Left lobe of liver (tissue), 2 donors: Measurements from ENCODE around the gene RPS6KA2. TPM values are rescaled to one million over a fixed set of nuclear protein-coding genes. Genes with fewer than 3 reads are reported as not detected.

Experiments used
- ATAC-seq: fragments of 200-7000 bp; cut with Tn5 transposase; one replicate; pipeline ENCODE4 v1.9.1; 2020; ENCODE audit warnings: mild to moderate bottlenecking, moderate library complexity
- DNase-seq: peaks from one replicate; pipeline ENCODE4 v3.0.0-alpha.2; 2020; ENCODE audit warnings: low spot score
- total RNA-seq: library from RNA; stranded (reverse); gene quantifications from one replicate; pipeline ENCODE4 v1.2.1, GENCODE V29; 2021
- donor health status: DM: no; HTN: no; CAD: no; lungs with moderate emphysema.
- donor health status: DM: no; HTN: yes; CAD: no.

Gene RPS6KA2
- total RNA-seq, 1 donor from 2014 or later = 12.4 TPM

DNA sequence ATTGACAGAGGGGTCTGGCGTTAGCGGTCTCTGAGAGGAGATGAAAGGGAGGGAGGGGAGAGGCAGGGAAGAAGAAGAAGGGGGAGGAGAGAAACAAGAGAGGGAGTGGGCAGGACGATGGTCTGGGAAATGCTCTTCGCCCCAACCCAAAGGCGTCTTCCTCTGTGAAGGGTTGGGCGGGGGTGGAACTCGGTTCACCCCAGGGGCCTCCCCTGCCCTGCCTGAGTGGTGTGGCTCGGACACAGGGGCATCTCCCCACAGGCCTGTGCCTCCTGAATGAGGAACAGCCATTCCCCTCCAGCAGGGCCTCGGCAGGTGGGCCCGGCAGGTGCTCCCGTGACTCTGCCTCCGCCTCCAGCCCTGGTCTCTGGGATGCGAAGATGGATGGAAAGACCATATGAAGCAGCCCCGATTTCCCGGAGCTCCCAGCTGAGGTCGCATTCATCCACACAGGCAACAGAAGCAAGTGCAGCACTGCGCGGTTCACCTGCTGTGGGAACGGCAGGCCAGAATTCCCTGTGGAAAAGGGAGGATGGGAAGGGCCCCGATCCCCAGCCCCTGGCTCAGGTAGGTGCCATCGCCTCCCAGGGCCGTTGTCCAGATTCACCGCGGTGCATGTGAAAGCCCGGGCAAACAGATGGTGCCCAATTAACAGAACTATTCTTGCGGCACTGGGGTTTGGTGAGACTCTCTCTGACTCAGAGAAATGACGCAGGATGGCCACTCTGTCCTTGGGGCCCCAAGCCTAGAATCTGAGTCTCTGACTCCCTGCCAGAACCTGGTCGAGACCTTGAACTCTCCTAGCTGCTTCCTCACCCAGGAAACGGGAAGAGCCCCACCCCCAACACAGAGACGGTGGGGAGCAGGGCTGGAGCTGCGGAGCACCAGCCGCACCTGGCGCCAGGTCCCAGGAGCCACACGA, 29.4 kb upstream of the RPS6KA2 start:
- ATAC-seq (peak; percentile 56), DNase-seq (no peak)

DNA sequence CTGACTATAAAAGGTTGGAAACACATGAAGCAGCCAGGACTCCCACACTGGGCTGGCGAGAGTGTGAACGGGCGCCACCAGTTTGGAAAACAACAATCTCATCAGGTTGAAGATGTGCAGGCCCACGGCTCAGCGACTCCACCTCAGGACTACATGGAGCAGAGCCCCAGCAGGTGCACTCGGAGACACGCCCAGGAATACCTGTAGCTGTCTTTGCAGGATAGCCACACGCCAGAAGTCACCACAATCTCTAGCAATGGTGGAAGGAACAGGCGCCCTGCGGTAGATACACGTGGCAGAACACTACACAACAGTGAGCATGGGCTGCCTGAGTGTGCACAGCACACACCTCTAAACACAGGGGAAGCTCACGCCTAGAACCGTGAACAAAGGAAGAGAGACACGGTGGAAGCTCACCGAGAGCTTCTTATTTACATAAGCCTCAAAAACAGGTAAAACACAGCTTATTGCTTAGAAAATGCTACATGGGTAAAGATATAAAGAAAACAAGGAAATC, 28.7 kb upstream of the RPS6KA2 start:
- no peak for DNase-seq
- ATAC-seq = no peak

DNA sequence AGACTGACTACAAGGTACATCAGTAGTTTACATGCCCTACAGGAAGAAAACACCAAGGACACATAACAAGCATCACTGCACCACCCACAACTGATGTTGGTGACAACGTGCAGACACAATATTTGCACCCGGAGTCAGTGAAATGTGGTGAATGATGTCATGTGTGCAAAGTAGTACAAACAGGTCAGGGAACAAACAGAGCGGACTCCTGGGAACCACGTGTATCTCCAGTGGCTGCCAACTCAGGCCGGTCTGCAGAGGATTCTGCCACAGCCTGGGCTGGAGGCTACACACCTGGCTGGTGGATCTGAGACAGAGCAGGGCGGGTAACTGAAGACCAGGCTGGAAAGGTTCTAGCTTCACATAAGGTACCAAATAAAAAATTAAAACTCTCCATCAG, 28.2 kb upstream of the RPS6KA2 start:
- DNase-seq = no peak
- peak; percentile 73 for ATAC-seq

DNA sequence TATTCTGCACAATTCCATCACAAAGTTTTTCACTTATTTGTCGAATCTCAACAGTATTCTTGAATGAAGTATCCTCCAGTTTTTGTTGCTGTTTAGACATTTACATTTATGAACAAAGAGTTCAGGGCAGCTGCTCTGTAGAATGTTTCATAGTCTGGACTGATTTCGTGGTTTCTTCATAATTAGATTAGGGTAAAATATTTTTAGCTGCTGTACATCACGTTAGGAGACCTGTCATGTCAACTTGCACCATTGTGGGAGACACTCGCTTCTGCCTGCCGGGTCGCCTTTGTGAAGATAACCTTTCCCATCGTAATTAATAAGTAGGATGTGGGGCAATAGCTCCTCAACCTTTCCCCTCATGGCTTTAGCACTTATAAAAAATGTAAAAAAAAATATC, 27.5 kb upstream of the RPS6KA2 start:
- DNase-seq (no peak), ATAC-seq (no peak)

DNA sequence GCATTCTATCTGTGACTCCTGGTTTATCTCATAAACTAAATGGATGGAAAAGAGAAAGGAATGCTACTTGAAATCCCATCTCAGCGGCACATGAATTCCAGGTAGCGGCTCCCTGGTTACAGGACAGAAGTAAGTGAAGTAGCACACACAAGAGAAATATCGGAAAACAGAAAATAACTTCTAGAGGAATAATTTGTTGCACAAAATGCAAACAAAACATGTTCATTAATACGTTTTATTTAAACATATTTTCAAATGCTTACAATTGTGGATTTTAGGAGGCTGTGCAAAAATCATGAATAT, 26.5 kb upstream of the RPS6KA2 start:
- ATAC-seq = no peak
- DNase-seq = no peak

DNA sequence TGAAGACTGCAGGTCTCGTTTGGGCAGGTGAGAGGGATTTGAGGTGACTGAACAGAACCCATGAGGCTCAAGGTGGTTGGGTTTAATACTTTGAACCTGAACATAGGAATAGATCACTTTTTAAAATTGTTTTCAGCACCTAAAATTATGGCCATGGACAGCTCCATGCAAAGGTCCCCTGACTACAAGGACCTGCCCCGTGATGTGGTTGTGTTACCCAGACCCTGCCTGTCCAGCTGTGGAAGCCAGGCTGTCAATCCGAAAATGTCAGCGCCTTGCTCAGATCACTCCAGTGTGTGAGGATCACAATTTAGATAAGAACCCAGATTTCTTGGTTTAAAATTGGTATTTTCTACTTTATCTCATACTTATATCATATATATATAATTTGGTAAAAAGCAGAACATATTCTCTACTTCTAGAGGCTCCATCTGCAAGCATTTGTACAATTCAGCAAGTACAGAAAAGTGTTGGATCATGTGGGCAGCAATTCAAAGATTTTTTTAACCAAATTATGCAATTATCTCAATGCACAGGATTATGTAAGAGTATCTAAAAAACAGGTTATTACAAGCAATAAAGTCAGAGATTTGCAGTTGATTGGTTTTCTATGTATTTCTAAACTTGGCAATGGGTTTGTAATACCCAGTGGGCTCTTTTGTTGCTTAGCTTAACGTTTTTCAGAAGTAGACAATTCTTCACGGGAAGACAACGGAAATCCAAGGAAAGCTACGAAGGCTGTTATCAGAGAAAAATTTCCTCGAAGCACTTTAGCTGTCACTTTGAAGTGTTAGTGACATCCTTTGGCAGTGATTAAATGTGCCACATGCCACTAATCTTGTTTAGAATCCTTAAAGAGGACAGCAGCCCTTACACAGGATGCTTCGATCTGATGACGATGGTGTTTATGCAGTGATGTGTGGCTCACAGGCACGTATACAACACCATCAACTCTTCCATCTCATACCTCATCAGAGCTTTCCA, 24.1 kb upstream of the RPS6KA2 start:
- no peak for DNase-seq
- ATAC-seq = no peak

DNA sequence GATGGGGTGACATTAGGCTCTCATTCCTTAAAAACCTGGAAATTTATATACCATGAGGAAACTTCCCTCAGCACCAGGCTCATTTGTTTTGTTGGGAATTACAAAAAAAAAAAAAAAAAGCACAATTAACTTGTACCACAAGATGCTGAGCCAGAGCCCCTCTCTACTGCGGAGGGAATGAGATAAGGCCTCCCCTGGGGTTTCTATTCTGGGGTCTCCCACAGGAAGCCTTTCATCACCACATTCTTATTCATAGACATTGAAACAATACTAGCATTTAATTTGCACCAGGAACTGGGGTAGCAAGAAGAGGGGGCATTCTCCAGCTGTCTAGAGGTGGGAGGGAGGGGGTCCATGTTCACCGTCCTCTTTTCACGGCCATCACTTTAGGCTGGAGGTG, 23.0 kb upstream of the RPS6KA2 start:
- ATAC-seq = no peak
- no peak for DNase-seq

DNA sequence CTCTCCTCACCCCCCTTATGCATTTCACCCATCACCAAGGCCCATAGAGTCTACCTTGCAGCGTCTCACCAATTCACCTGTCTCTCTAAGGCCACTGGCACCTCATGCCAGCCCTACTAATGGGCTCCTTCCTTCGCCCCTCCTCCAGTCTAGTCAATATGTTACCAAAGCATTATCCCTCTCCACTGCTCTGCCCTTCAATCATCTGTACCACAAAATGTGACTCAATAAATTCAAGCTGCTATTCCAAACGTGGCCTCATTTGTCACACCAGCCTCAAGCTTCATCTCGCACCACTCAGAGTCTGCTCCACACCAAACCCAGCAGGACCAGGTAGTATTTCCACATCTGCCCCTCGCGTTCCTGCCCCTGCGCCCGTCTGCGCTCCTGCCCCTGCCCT, 21.8 kb upstream of the RPS6KA2 start:
- ATAC-seq (no peak), DNase-seq (no peak)

DNA sequence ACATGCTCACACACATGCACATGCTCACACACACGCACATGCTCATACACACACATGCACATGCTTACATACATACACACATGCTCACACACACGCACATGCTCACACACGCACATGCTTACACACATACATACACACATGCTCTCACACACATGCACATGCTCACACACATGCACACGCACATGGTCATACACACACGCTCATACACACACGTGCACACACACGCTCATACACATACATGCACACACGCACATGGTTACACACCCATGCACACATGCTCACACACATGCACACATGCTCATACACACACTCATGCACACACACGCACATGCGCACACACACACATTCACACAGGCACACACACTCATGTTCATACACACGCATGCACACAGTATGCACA, 20.8 kb upstream of the RPS6KA2 start:
- DNase-seq (no peak), ATAC-seq (no peak)

DNA sequence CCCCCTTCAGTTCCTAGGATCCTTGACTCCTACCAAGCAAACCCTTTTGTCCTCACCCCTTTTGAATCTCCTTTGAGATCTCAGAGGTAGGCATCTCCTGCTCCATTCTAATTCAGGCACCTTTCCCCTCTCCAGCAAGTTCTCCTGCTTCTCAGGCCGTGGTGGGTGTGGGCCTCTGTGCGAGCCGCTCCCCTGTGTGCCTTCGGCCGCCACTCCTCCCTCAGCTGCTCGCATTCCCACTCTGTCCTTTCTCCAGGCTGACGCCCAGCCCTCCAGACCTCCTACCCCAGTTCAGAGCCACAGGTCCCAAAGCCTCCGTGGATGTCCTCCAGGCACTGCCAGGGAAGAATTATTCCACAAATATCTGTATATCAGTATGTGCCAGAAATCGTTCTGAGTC, 19.7 kb upstream of the RPS6KA2 start:
- no peak for ATAC-seq
- DNase-seq = no peak

DNA sequence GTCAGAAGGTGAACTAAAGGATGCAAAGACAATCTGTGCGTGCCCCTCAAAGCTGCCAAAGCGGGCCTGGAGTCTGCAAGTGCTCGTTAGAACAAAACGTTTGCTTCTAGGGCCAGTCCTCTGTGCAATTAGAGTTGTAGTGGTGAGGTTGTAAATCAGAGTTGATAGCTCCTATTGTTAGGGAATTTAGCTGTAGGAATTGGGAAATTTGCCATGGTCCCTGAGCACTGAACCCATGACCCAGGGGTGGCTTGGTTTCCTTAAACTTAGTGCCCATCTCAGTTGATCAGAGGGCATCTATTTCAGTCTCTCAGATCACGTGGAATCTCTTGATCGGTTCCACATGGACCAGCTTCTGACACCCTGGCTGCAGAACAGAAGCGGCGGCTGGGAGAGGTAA, 18.8 kb upstream of the RPS6KA2 start:
- no peak for DNase-seq
- no peak for ATAC-seq

DNA sequence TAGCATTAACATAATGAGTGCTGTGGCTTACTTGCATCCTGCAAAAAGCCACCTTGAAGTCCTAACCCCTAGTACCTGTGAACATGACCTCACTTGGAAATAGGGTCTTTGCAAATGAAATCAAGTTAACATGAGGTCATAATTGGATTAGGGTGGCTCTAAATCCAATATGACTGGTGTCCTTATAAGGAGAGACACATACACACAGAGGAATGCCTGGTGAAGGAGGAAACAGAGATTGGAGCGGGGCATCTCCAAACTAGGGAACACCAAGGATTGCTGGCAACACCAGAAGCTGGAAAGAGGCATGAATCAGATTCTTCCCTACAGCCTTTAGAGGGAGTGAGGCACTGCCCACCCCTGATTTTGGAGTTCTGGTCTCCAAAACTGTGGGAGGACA, 17.6 kb upstream of the RPS6KA2 start:
- DNase-seq (no peak), ATAC-seq (no peak)

DNA sequence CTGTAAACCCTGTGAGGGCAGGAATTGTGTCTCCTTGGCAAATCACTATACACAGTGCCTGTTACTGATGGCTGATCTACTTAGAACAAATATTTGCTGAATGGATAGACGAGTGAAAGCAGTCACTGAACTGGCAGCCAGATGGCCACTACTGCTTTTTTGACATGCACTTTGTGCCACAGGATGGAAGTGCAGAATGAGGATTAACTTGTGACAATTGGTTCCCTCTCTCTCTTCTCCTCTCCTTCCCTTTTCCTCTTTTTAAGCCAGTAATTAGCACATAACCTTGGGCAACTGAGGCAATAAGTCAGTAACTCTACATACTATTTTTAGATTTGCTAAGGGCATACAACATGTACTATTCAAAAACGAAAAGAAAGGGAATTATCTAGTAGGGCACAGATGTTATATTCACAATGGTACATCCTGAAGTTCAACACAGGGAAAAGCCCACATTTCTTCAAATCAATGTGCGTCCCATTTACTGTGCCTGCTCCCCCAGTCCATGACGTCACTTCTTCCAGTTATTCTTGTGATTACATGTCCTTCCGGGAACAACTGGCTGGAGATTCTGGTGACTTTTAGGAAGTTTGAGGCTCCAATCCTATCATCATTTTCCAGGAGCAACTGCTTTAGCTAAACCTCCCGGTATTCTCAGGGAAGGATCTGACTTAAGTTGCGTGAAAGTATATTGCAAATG, 17.0 kb upstream of the RPS6KA2 start:
- no peak for DNase-seq
- no peak for ATAC-seq

DNA sequence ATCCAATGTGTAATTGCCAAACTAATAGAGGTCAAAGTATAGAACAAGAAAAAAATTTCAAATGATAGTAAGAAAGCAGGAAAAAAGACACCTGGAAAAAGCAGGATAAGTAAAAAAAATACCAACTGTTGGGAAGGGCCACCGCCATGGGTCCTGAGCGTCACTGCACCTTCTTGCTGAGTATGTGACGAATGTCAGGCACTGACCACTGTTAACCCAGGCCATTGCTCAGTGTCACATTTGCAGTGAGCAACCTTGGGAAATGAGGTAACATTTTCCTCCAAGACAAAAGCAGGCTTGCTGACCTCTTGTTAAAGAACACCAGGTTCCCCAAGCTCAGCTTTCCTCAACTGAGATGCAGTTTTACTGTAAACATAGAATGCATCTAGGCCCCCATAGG, 15.6 kb upstream of the RPS6KA2 start:
- DNase-seq (no peak), ATAC-seq (no peak)

DNA sequence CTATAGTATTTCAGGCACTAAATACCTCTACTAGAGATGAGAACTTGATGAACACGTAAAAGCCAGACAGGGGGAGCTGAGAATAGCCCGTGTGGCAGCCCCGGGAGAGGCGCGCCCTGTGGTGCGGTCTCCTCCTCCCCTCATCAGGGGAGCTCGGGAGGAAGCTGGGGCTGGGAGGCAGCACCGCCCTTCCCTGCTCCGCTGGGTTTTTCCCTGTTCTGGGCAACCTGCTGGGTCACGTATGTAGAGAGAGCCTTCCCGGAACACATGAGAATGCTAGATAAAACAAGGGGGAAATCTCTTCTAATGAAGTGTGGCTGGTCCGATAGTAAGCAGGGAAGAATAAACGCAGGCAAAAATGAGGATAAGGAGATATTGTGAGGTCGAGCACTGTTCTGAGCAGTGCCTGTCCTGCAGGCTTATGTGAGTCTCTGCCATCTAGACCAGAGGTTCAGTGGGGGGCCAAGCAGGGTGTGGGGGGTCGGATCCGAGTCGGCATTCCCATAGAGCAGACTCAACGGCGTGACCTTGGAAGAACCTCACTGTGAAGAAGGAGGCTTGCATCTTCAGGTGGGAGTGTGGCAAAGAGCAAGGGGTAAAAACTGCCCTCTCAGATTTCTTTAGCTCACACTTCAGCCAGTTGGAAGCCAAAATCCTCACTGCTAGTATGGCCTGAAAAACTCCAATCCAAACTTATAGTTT, 13.4 kb upstream of the RPS6KA2 start:
- DNase-seq = no peak
- ATAC-seq = peak; percentile 47

DNA sequence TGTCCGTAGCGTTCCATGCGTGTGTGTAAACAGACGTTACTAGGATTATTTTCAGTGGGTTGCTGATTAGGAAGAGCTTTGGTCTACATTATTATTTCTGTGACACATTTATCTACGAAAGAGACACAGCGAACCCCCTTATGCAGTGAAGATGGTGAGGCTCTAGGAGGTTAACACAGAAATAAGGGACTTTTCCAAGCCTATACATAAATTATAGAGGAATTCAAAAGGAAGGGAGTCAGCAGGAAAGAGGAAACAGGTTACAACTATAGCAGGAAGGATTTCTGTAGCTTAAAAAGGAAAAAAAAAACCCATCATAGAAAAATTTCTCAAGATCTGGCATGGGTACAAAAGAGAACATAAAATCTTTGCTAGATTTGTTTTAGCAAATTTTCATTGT, 12.9 kb upstream of the RPS6KA2 start:
- no peak for ATAC-seq

DNA sequence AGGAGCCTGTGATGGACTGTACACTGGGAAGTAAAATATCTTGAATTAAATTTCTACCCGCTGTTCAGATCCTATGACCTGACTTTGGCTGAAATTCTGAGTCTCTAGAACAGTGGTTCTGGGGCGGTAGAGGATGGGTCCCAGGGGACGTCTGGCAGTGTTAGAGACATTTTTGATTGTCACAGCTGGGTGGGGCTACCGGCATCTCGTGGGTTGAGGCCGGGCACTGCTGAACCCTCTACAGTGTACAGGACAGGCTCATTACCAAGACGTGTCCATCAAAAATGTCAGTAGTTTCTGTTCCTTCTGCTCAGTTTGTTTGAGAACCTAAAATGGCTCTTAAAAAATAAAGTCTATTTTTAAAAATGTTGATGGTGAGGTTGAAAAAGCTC, 11.5 kb upstream of the RPS6KA2 start:
- DNase-seq = no peak
- no peak for ATAC-seq

More for the DNA sequence above, 12.9 kb upstream of the RPS6KA2 start:
- DNase-seq = no peak

DNA sequence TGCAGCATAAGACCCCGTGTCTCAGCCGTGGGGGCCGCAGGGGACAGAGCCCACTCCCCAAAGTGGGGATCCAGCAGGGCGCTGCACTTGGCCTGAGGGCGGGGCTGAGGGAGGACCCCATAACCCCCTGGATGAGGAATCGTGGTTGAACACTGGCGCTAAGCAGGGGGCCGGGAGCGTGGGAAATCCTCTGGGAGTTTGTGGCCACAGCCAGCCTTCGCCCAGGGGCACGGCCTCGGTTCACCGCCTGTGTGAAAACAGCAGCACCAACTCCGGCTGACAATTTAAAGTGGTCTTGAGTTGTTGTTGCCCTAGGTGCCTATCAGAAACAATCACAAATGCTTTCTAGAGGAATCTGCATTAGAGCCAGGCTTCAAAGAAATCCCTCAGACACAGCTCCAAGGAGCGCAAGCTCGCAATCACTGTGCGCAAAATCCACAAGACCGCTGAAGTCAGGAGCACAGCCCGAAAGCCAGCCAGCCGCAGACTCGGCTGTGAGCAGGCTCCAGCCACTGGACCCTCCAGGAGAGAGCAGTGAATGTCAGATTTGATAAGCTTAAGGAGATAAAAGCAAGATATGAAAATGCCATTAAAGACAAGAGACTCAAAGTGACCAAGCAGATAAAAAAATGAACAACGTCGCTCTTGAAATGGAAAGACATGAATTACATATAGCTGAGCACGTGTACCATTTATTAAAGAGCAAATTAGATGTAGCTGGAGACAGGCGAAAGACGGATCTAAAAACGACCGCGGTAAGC, 10.9 kb upstream of the RPS6KA2 start:
- no peak for ATAC-seq
- no peak for DNase-seq

DNA sequence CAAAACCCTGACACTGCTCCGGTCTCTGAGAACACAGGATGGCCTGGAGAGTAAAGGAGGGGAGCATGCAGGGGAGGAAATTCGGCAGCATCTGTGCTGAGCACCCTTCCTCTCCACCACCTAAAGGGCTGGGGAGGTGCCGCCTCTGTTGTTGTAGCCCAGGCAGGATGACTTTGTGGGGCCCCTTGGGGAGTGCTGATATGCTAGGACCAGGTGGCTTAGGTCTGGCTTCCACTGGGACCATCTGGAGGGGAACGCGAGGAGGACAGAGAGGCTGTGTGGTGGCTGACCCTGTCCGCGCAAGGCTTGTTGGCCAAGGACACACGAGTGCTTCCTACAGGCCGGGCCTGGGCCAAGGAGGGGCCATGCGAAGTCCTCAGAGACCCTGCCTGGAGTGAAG, 9.9 kb upstream of the RPS6KA2 start:
- DNase-seq (no peak), ATAC-seq (no peak)
